ENCODE measurements around the gene MAN2B2.

Gene MAN2B2

DNA sequence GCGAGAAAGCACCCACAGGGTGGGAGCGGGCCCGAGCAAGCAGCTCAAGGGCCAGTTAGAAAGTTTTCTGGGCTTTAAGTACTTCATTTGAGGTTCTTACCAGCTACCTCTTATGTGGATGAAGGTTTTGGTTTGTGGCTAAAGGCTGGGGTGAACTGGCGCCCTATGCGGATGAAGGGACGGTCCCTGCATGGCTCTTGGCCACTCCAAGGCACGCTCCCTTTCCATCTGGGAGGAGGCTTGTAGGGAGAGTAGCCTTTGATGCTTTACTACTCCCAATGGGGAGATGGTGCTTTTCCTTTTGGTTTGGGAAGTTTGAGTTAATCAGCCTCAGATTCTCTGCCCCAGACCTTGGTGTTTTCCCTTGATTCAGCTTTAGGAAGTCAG is 83.2 kb downstream of the MAN2B2 start:
- Histone ChIP-seq H2AK5ac (ENCODE audit: low read length) (no peak overlapping the region), H3K18ac (ENCODE audit: low read length) (no peak overlapping the region), H3K4me1 (ENCODE audit: control insufficient read depth in 1 of 2, insufficient read depth in 2 of 2, low read length in 2 of 2) (no peaks in the 10 kb centered on the region), H2BK120ac (ENCODE audit: insufficient read depth, low read length, poor library complexity) (no peak overlapping the region), H2AFZ (ENCODE audit: insufficient read depth, low read length, poor library complexity) (no peak overlapping the region), H3K4me2 (ENCODE audit: low read length) (no peak overlapping the region), H3K27ac (ENCODE audit: low read depth, low read length) (no peak overlapping the region), H3K36me3 (ENCODE audit: control insufficient read depth in 1 of 2, insufficient read depth in 2 of 2, low read length in 2 of 2) (no peaks in the 10 kb centered on the region), H4K91ac (ENCODE audit: low read depth, low read length) (no peak overlapping the region), H4K12ac (ENCODE audit: low read depth, low read length) (no peak overlapping the region), H2BK5ac (ENCODE audit: low read depth, low read length, poor library complexity) (no peak overlapping the region), H3K14ac (ENCODE audit: low read length) (no peak overlapping the region), H3K9ac (ENCODE audit: low read length) (no peak overlapping the region), H3K4ac (ENCODE audit: low read depth, low read length) (no peak overlapping the region), H2BK12ac (ENCODE audit: low read length) (no peak overlapping the region), H4K8ac (ENCODE audit: low read depth, low read length) (no peak overlapping the region), H3K4me3 (ENCODE audit: low read depth, low read length) (no peak overlapping the region), H3K9me3 (ENCODE audit: insufficient read depth, low read depth, low read length) (no peaks in the 10 kb centered on the region), H3K23ac (ENCODE audit: low read length) (no peak overlapping the region), H3K79me1 (ENCODE audit: low read length) (no peaks in the 10 kb centered on the region), H3K27me3 (ENCODE audit: insufficient read depth, low read length) (peaks cover 8% of the 10 kb centered on the region), H3K79me2 (ENCODE audit: control insufficient read depth, insufficient read depth, low read length, poor library complexity) (no peaks in the 10 kb centered on the region)
- WGBS (ENCODE audit: extremely low coverage, insufficient coverage, insufficient read length), result no CpG with 5 or more reads among the region's 7 CpGs
- no peak for DNase-seq

DNA sequence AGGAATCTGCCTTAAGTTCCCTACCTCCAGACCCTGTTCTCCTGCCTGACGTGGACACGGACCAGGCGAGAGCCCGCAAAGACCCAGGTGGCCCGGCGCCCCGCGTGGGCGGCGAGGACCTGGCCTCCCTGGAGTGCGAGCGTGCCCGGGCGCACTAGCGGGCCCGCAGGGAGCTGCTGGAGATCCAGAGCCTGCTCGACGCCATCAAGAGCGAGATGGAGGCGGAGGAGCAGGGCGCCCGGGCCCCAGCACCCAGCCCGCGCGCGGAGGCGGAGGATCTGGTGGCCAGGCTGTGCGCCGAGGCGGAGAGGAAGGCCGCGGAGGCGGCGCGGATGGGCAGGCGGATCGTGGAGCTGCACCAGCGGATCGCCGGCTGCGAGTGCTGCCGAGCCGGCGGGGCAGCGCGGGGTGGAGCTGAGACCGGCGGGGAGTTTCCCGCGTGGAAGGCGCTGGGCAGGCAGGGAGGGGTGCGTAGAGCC is 83.6 kb downstream of the MAN2B2 start:
- Histone ChIP-seq H3K18ac (ENCODE audit: low read length) (no peak overlapping the region), H3K4me2 (ENCODE audit: low read length) (peak overlapping the region; percentile 50), H4K12ac (ENCODE audit: low read depth, low read length) (no peak overlapping the region), H3K4me3 (ENCODE audit: low read depth, low read length) (peak overlapping the region; percentile 1), H3K9ac (ENCODE audit: low read length) (no peak overlapping the region), H3K23ac (ENCODE audit: low read length) (no peak overlapping the region), H3K9me3 (ENCODE audit: insufficient read depth, low read depth, low read length) (no peaks in the 10 kb centered on the region), H3K27me3 (ENCODE audit: insufficient read depth, low read length) (peaks cover 11% of the 10 kb centered on the region), H2BK5ac (ENCODE audit: low read depth, low read length, poor library complexity) (no peak overlapping the region), H2AK5ac (ENCODE audit: low read length) (no peak overlapping the region), H3K79me1 (ENCODE audit: low read length) (no peaks in the 10 kb centered on the region), H3K4ac (ENCODE audit: low read depth, low read length) (no peak overlapping the region), H2BK120ac (ENCODE audit: insufficient read depth, low read length, poor library complexity) (no peak overlapping the region), H3K14ac (ENCODE audit: low read length) (no peak overlapping the region), H2BK12ac (ENCODE audit: low read length) (no peak overlapping the region), H3K79me2 (ENCODE audit: control insufficient read depth, insufficient read depth, low read length, poor library complexity) (no peaks in the 10 kb centered on the region), H3K36me3 (ENCODE audit: control insufficient read depth in 1 of 2, insufficient read depth in 2 of 2, low read length in 2 of 2) (no peaks in the 10 kb centered on the region), H4K91ac (ENCODE audit: low read depth, low read length) (no peak overlapping the region), H2AFZ (ENCODE audit: insufficient read depth, low read length, poor library complexity) (no peak overlapping the region), H4K8ac (ENCODE audit: low read depth, low read length) (no peak overlapping the region), H3K27ac (ENCODE audit: low read depth, low read length) (no peak overlapping the region), H3K4me1 (ENCODE audit: control insufficient read depth in 1 of 2, insufficient read depth in 2 of 2, low read length in 2 of 2) (no peaks in the 10 kb centered on the region)
- WGBS (ENCODE audit: extremely low coverage, insufficient coverage, insufficient read length), result no CpG with 5 or more reads among the region's 52 CpGs
- DNase-seq, result no peak

DNA sequence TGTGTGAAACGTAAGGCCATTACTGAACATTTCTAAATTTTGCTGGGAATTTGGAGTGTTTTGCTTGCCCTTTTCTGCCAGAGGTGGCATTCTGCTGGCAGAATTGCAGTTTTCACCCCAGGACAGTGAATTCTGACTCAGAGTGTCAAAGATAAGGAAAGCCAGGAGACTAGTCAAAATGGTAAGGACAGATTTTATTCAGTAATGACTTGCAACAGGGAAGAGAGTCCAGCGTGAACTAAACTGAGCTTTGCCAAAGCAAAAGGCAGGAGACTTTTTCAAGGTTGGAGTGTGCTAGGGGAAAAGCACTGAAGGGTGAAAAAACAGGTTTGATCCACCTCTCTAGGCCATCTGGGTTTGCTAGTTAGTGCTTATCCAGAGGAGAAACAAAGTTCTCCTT is 84.9 kb downstream of the MAN2B2 start:
- Histone ChIP-seq H3K23ac (ENCODE audit: low read length) (no peak overlapping the region), H2BK120ac (ENCODE audit: insufficient read depth, low read length, poor library complexity) (no peak overlapping the region), H3K4ac (ENCODE audit: low read depth, low read length) (no peak overlapping the region), H3K27ac (ENCODE audit: low read depth, low read length) (no peak overlapping the region), H3K36me3 (ENCODE audit: control insufficient read depth in 1 of 2, insufficient read depth in 2 of 2, low read length in 2 of 2) (no peaks in the 10 kb centered on the region), H4K8ac (ENCODE audit: low read depth, low read length) (no peak overlapping the region), H3K9me3 (ENCODE audit: insufficient read depth, low read depth, low read length) (peaks cover 2% of the 10 kb centered on the region), H3K14ac (ENCODE audit: low read length) (no peak overlapping the region), H2BK5ac (ENCODE audit: low read depth, low read length, poor library complexity) (no peak overlapping the region), H2BK12ac (ENCODE audit: low read length) (no peak overlapping the region), H3K79me2 (ENCODE audit: control insufficient read depth, insufficient read depth, low read length, poor library complexity) (no peaks in the 10 kb centered on the region), H3K27me3 (ENCODE audit: insufficient read depth, low read length) (peaks cover 11% of the 10 kb centered on the region), H4K12ac (ENCODE audit: low read depth, low read length) (no peak overlapping the region), H3K4me1 (ENCODE audit: control insufficient read depth in 1 of 2, insufficient read depth in 2 of 2, low read length in 2 of 2) (no peaks in the 10 kb centered on the region), H4K91ac (ENCODE audit: low read depth, low read length) (no peak overlapping the region), H3K4me2 (ENCODE audit: low read length) (no peak overlapping the region), H3K18ac (ENCODE audit: low read length) (no peak overlapping the region), H2AK5ac (ENCODE audit: low read length) (no peak overlapping the region), H3K79me1 (ENCODE audit: low read length) (no peaks in the 10 kb centered on the region), H3K9ac (ENCODE audit: low read length) (no peak overlapping the region), H3K4me3 (ENCODE audit: low read depth, low read length) (no peak overlapping the region), H2AFZ (ENCODE audit: insufficient read depth, low read length, poor library complexity) (no peak overlapping the region)
- DNase-seq, result no peak
- no CpG with 5 or more reads among the region's 2 CpGs for WGBS (ENCODE audit: extremely low coverage, insufficient coverage, insufficient read length)

DNA sequence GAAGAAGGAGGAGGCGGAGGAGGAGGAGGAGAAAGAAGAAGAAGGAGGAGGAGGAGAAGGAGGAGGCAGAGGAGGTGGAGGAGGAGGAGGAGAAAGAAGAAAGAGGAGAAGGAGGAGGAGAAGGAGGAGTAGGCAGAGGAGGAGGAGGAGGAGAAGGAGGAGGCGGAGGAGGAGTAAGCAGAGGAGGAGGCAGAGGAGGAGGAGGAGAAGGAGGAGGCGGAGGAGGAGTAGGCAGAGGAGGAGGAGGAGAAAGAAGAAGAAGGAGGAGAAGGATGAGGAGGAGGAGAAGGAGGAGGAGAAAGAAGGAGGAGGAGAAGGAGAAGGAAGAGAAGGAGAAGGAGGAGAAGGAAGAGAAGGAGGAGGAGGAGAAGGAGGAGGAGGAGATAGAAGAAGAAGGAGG is 85.4 kb downstream of the MAN2B2 start:
- no peaks in the 10 kb centered on the region for H3K4me1 ChIP-seq (ENCODE audit: control insufficient read depth in 1 of 2, insufficient read depth in 2 of 2, low read length in 2 of 2)
- H3K9ac ChIP-seq (ENCODE audit: low read length), result no peak overlapping the region
- no CpG with 5 or more reads among the region's 3 CpGs for WGBS (ENCODE audit: extremely low coverage, insufficient coverage, insufficient read length)
- H3K4ac ChIP-seq (ENCODE audit: low read depth, low read length), result no peak overlapping the region
- peaks cover 11% of the 10 kb centered on the region for H3K27me3 ChIP-seq (ENCODE audit: insufficient read depth, low read length)
- H3K36me3 ChIP-seq (ENCODE audit: control insufficient read depth in 1 of 2, insufficient read depth in 2 of 2, low read length in 2 of 2), result no peaks in the 10 kb centered on the region
- DNase-seq, result no peak
- H3K9me3 ChIP-seq (ENCODE audit: insufficient read depth, low read depth, low read length), result peaks cover 8% of the 10 kb centered on the region
- H4K12ac ChIP-seq (ENCODE audit: low read depth, low read length), result no peak overlapping the region
- H4K91ac ChIP-seq (ENCODE audit: low read depth, low read length), result no peak overlapping the region
- H3K27ac ChIP-seq (ENCODE audit: low read depth, low read length), result no peak overlapping the region
- H2AFZ ChIP-seq (ENCODE audit: insufficient read depth, low read length, poor library complexity), result no peak overlapping the region
- H3K18ac ChIP-seq (ENCODE audit: low read length), result no peak overlapping the region
- no peak overlapping the region for H3K4me2 ChIP-seq (ENCODE audit: low read length)
- no peak overlapping the region for H2BK5ac ChIP-seq (ENCODE audit: low read depth, low read length, poor library complexity)
- H2AK5ac ChIP-seq (ENCODE audit: low read length), result no peak overlapping the region
- H3K79me1 ChIP-seq (ENCODE audit: low read length), result no peaks in the 10 kb centered on the region
- no peak overlapping the region for H4K8ac ChIP-seq (ENCODE audit: low read depth, low read length)
- no peak overlapping the region for H3K23ac ChIP-seq (ENCODE audit: low read length)
- H2BK120ac ChIP-seq (ENCODE audit: insufficient read depth, low read length, poor library complexity), result no peak overlapping the region
- no peaks in the 10 kb centered on the region for H3K79me2 ChIP-seq (ENCODE audit: control insufficient read depth, insufficient read depth, low read length, poor library complexity)
- H2BK12ac ChIP-seq (ENCODE audit: low read length), result no peak overlapping the region
- H3K14ac ChIP-seq (ENCODE audit: low read length), result no peak overlapping the region
- no peak overlapping the region for H3K4me3 ChIP-seq (ENCODE audit: low read depth, low read length)
